Gastroesophageal sphincter (tissue), 4 donors: ENCODE measurements around the gene LAT. TPM values are rescaled to one million over a fixed set of nuclear protein-coding genes. Genes with fewer than 3 reads are reported as not detected.
"Not testable (repeated sequence)": the region's sequence is repeated elsewhere in the genome, so short reads cannot be mapped to it uniquely, and the experiment has no call there.

Experiments used
- ATAC-seq: fragments of 150-250 bp; one replicate; pipeline ENCODE4 v1.9.1; 2016; ENCODE audit warnings: mild to moderate bottlenecking, moderate library complexity
- H3K27ac ChIP-seq, 4 donors: fragments of 200-600 bp; sonication (generic) in 3 of 4; 1 replicate in 3 of 4; 2 replicates in 1 of 4; pipeline ENCODE4 v1.5.1; 2016 to 2019
- H3K27me3 ChIP-seq: fragments of 200-600 bp; sonication (generic); one replicate; pipeline ENCODE4 v1.5.1; 2019
- H3K36me3 ChIP-seq, 2 donors: fragments of 200-600 bp; sonication (generic); one replicate each; pipeline ENCODE4 v1.5.1; 2019; ENCODE audit warnings: control low read depth in 1 of 2
- H3K4me1 ChIP-seq, 3 donors: fragments of 200-600 bp; sonication (generic); 1 replicate in 2 of 3; 2 replicates in 1 of 3; pipeline ENCODE4 v1.5.1; 2016 to 2019; ENCODE audit warnings: control low read depth in 2 of 3
- H3K4me3 ChIP-seq, 2 donors: fragments of 200-600 bp; sonication (generic); one replicate each; pipeline ENCODE4 v1.5.1; 2019; ENCODE audit warnings: mild to moderate bottlenecking in 1 of 2, moderate library complexity in 1 of 2
- H3K9me3 ChIP-seq, 3 donors: fragments of 200-600 bp; sonication (generic); one replicate each; pipeline ENCODE4 v1.5.1; 2017 to 2019; ENCODE audit warnings: control low read depth in 2 of 3
- CTCF ChIP-seq, 4 experiments: fragments of 200-600 bp in 2 of 4; fragments of 450-650 bp in 2 of 4; sonication (generic) in 1 of 4; IDR thresholded peaks; one replicate each; pipeline ENCODE4 v1.5.1; 2017 to 2019; ENCODE audit warnings: antibody characterized with exemption in 4 of 4, mild to moderate bottlenecking in 2 of 4, moderate library complexity in 2 of 4
- EP300 ChIP-seq: sonication (generic); formaldehyde crosslinking; IDR thresholded peaks from one replicate; pipeline ENCODE4 v1.6.1; 2017; ENCODE audit warnings: antibody characterized with exemption, mild to moderate bottlenecking
- POLR2A ChIP-seq, 2 donors: fragments of 450-650 bp; IDR thresholded peaks; one replicate each; pipeline ENCODE4 v1.6.1; 2017; ENCODE audit warnings: antibody characterized with exemption in 2 of 2, mild to moderate bottlenecking in 2 of 2, moderate library complexity in 1 of 2
- POLR2AphosphoS5 ChIP-seq: sonication (generic); formaldehyde crosslinking; IDR thresholded peaks from one replicate; pipeline ENCODE4 v1.6.1; 2017; ENCODE audit warnings: antibody characterized with exemption
- WGBS, 2 donors: methylation state at CpG; one replicate each; pipeline ENCODE4 v1.1.5; 2018; ENCODE audit warnings: low coverage in 1 of 2; 5-methylcytosine and 5-hydroxymethylcytosine counted together
- total RNA-seq, 4 donors: library from RNA; depleted of rRNA; stranded (reverse); fragments of >200 nt; gene quantifications; one replicate each; pipeline ENCODE4 v1.1.0, GENCODE V29; 2016

The LAT gene
- total RNA-seq, 4 donors from 2014 or later, result 2.3 to 12.3 (median 5.4) TPM

- no peaks in the 10 kb centered on the region for H3K9me3 ChIP-seq
- peaks cover 28% of the 10 kb centered on the region for H3K27me3 ChIP-seq
Observed at GRCh38 chr16:28937222-28937876, 47.5 kb upstream of the LAT start.

GRCh38 chr16:28938721-28939120 is 46.1 kb upstream of the LAT start:
- Histone ChIP-seq H3K4me3 (no peak overlapping the region), H3K4me1 (peaks cover 0 to 12% (median 0%) of the 10 kb centered on the region in 3 donors), H3K9me3 (no peaks in the 10 kb centered on the region), H3K27me3 (peaks cover 28% of the 10 kb centered on the region), H3K36me3 (no peaks in the 10 kb centered on the region), H3K27ac (no peak overlapping the region)
- WGBS, 2 donors, result 80 to 100% methylated on average over 1 of the region's 7 CpGs
- TF ChIP-seq EP300 (no peak), CTCF (IDR thresholded peaks at IDR 0.05) (no peak), POLR2A (IDR thresholded peaks at IDR 0.05) (no peak), POLR2AphosphoS5 (no peak)
- ATAC-seq, result no peak

More at GRCh38 chr16:28937222-28937876, 47.5 kb upstream of the LAT start:
- H3K36me3 ChIP-seq, result no peaks in the 10 kb centered on the region
- H3K4me3 ChIP-seq, result no peak overlapping the region
- no peak overlapping the region for H3K27ac ChIP-seq
- ATAC-seq, result no peak
- peaks cover 0 to 12% (median 0%) of the 10 kb centered on the region in 3 donors for H3K4me1 ChIP-seq
- WGBS, 2 donors, result 43 to 64% methylated on average over 1 to 6 of the region's 14 CpGs
- no peak for TF ChIP-seq POLR2AphosphoS5
- TF ChIP-seq EP300, result no peak
- no peak for TF ChIP-seq CTCF (IDR thresholded peaks at IDR 0.05)
- TF ChIP-seq POLR2A (IDR thresholded peaks at IDR 0.05), result no peak

- H3K36me3 ChIP-seq, ATAC-seq, H3K4me3 ChIP-seq, H3K27ac ChIP-seq, H3K9me3 ChIP-seq: not testable (repeated sequence)
- Histone ChIP-seq H3K4me1 (peaks cover 0 to 13% (median 0%) of the 10 kb centered on the region in 3 donors), H3K27me3 (peaks cover 28% of the 10 kb centered on the region)
- 84 to 100% methylated on average over 3 to 6 of the region's 7 CpGs for WGBS, 2 donors
Observed at GRCh38 chr16:28939825-28940224, 45.0 kb upstream of the LAT start.

- Histone ChIP-seq H3K27ac (no peak overlapping the region), H3K27me3 (peaks cover 9% of the 10 kb centered on the region), H3K36me3 (no peaks in the 10 kb centered on the region), H3K9me3 (no peaks in the 10 kb centered on the region), H3K4me1 (peaks cover 0 to 13% (median 5%) of the 10 kb centered on the region in 3 donors), H3K4me3 (no peak overlapping the region)
- TF ChIP-seq CTCF (IDR thresholded peaks at IDR 0.05) (no peak), POLR2AphosphoS5 (no peak), EP300 (no peak), POLR2A (IDR thresholded peaks at IDR 0.05) (no peak)
- ATAC-seq, result no peak
Observed at GRCh38 chr16:28943281-28943680, 41.6 kb upstream of the LAT start.

- Histone ChIP-seq H3K27me3 (no peaks in the 10 kb centered on the region), H3K4me3 (no peak overlapping the region), H3K36me3 (no peaks in the 10 kb centered on the region), H3K27ac (no peak overlapping the region), H3K4me1 (peaks cover 0 to 23% (median 6%) of the 10 kb centered on the region in 3 donors), H3K9me3 (no peaks in the 10 kb centered on the region)
- no peak for ATAC-seq
- 45 to 66% methylated on average over 3 to 4 of the region's 4 CpGs for WGBS, 2 donors
- TF ChIP-seq POLR2AphosphoS5, result no peak
- TF ChIP-seq CTCF (IDR thresholded peaks at IDR 0.05), result no peak
- TF ChIP-seq EP300, result no peak
- no peak for TF ChIP-seq POLR2A (IDR thresholded peaks at IDR 0.05)
Observed at GRCh38 chr16:28946681-28947080, 38.2 kb upstream of the LAT start.
